IPS DF 19.7 (cell line): ENCODE data around the gene NDUFAF8.

Source experiments
- DNase-seq: peaks from one replicate; pipeline ENCODE4 v3.0.0-alpha.2; 2013; ENCODE audit warnings: low read depth, low spot score

NDUFAF8 gene

DNA sequence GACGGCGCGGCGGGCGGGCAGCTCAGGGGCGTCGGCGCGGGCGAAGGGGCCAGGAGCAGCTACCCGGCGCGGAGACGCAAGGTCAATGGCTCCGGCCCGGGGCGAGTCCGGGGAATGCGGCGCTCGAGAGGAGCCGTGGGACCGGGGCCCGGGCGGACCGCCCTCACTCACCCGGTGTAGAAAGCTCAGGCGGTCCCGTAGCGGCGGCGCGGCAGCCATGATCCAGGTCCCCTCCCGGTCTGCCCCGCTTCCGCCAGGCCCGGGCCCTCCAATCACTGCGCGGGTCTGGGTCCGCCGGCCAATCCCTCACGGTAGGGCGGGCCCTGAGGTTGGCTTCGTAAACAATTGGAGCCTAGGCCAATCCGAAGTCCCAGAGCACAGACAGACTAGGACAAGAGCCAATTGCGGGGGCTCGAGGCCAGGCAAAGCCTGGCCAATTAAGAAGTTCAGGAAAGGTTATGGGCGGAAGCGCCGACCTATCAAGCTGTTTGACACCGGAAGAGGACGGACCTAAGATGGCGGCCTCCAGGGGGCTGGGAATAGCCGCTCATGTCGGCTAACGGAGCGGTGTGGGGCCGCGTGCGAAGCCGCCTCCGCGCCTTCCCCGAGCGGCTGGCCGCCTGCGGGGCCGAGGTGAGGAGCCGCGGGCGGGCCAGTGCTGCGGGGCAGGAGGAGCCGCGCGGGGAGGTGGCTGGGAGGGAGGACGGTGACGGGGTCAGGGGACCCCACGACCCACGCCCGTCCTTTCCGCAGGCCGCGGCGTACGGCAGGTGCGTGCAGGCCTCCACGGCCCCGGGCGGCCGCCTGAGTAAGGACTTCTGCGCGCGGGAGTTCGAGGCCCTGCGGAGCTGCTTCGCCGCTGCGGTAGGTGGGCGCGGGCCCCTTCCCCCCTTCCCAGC lies at the start of gene NDUFAF8, which contains the start of gene TEPSIN:
Gene NDUFAF8 (plus strand): TSS at position 504 of the 899 bp plus-strand sequence. CDS start 46 bp downstream, at position 550.
Gene TEPSIN (minus strand): TSS at position 241 of the 899 bp plus-strand sequence. CDS start 22 bp downstream, at position 219.
- peak; percentile 97 for DNase-seq

DNA sequence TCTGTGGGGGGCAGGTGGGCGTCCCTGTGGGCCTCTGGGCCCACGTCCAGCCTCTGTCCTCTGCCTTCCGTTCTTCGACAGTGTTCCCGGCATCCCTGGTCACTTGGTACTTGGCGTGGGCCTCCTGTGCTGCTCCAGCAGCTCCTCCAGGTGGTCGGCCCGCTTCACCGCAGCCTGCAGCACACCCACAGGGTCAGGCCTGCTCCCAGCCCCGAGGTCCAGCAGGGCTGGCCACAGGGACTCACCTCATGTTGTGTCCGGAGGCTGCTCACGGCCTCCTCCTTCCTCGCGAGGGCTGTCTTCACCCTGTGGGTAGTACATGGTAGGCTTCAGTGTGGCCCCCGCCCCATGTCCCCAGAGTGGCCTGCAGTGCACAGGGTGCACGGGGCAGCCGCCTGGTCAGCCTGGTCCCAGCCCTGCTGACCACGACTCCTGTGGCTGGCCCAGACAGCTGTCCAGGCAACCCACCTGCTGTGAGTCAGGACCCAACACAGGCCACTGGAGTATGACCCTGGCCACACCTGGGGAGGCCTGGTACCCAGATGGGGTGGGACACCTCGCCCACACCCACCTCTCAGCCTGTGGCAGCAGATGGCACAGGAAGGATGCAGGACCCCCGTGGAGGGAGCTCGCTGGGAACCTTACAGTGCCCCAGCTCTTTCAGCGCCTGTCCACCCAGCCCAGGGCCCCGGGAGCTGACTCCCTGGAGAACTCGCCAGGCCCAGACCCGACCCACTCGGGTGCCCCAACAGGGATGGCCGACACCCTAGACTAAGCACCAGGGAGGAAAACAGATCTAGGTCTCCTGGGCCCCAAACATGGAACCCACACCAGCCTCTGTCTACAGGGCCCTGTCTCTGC lies 49.2 kb upstream of the NDUFAF8 start:
- DNase-seq, result no peak

- no peak for DNase-seq
Observed at GRCh38 chr17:81190591-81190990, 48.5 kb upstream of the NDUFAF8 start.

DNA sequence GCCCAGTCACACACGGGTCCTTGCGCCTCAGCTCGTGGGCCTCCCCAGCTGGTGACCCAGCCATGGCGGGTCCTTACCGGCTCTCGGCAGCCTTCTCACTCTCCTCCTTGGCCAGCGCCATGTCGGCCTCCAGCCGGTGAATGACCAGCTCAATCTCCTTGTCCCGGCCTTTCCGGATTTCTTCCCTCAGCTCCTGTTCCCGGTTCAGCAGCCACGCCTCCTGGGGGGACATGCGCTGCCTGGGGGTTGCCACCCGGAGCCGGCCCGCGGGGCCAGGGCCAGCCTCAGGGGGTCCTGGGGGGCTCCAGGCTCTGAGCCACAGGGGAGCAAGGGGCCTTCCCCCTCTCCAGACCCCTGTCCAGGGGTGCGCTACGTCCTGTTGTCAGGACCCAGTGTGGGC lies 48.0 kb upstream of the NDUFAF8 start:
- DNase-seq, result no peak

GRCh38 chr17:81191646-81192045 lies 47.5 kb upstream of the NDUFAF8 start:
- no peak for DNase-seq

DNA sequence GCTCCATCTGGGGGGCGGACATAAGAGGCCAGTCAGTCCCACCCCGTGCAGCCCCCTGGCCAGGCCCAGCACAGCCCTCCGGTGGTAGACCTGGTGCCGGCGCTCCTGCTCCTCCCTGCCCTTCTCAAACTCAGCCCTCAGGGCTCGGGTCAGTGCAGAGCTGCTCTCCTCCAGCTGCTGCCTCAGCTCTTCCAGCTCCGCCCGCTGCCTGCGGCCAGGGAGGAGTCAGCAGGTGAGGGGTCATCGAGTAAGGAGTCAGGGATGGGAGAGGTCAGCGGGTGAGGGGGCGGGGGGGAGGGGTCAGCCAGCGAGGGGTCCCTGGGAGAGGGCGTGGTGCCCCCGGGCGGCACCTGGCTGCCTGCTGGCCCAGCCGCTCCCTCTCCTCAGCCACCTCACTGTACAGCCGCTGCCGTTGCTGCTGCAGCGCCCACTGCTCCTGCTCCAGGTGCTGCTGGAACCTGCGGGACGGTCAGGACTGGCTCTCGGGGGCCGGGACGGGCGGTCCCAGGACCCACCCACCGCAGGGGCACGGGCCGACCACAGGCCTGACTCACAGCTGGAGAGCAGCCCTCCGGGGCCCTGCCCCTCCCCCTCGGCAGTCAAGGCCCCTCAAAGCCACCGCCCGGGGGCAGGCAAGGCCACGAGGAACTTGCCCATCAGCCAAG lies 46.6 kb upstream of the NDUFAF8 start:
- no peak for DNase-seq

GRCh38 chr17:81193051-81193410 lies 46.1 kb upstream of the NDUFAF8 start:
- DNase-seq, result no peak

DNA sequence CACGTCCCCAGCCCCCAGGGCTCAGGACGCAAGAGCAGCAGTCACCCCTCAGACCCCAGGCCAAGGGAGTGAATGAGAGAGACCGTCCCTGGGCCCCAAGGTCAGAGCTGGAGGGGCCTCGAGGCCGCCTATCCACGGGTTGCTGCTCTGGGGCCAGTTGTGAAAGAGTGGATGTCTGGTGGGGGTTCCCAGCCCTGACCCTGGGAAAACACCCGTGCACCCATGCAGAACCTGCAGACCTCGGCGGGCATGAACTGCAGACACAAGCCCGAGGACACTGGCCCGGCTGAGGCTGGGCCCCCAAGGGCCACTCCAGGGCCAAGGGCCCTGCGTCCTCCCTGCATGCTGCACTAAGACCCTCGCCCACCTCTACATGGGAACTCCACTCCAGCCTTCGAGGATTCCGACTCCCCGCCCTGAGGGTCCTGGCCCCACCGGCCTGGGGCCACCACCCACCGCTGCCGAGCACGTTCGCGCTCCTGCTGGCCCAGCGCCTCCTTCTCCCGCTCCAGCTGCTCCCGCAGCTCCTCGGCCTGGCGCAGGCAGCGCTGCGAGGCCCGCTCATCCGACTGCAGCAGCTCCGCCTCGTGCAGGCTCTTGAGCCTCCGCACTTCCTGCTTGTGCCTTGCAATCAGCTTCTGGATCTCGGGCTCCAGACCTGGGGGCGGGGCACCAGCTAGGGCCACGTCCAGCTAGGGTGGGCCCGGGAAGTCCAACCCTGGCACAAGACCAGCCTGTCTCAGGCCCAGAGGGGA lies 45.5 kb upstream of the NDUFAF8 start:
- no peak for DNase-seq

DNA sequence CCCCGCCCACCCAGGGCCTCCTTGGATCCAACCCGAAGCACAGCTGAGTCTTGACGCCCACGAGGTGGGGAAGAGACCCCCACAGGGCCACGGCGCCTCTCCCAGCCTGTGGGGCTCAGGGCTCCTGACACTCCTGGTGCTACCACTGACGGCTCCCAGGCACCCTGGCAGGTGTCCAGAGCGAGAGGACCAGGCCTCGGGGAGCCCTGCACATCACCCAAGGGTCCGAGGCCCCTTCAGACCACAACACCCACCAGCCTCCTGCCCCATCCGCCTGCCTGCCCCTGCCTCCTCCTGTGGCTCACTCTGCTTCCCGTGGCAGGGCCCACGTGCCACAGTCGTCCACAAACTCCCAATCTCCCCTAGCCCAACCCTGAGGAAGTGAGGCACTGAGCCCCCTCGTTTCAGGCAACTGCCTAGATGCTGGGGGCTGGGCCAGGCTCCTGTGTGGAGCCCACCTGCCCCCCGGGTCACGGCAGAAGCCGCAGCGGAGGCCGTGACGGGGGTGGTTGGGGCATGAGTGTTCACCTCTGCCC lies 44.8 kb upstream of the NDUFAF8 start:
- no peak for DNase-seq

DNA sequence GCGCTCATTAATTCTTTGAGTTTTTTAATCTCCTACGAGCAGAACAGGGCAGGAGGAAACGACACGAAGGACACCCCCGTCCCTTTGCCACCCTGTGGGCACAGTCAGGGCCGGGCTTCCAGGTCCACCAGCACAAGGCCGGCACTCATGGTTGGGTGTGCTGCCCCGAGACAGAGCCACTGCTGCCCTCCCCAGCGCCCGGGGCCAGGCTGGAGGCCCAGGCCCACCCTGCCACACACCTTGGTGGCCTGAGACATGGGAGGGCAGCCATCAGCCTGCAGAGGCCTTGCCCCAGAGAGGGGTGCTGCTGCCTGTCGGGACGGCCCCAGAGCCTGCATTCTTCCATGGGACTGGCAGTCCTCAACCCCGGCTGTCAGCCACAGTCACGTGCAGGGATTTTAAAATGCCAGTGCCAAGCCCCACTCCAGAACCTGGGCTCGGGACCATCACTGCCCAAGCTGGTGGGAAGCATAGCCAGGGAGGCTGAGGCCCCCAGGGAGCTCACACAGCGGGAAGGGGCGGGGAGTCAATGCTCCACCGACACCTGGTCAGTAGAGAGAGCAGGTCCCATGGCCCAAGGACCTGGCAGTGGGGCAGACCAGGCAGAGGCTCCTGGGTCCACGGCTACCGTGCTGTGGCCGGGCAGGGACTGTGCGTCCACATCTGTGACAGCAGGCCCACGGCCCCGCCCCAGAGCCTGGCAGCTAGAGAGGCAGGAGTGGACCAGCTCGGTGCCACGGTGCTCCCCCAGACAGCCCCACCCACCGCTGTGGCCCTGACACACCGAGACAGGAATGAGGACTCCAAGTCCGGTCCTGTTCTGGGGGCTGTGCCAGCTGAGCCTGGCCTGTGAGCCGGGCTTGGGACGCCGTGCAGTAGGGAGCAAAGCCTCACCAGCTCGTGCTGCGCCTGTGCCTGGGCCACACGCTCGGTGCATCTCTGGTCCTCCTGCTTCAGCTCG lies 43.9 kb upstream of the NDUFAF8 start:
- no peak for DNase-seq

GRCh38 chr17:81195941-81196495 lies 43.1 kb upstream of the NDUFAF8 start:
- no peak for DNase-seq

- no peak for DNase-seq
Observed at GRCh38 chr17:81196505-81197408, 42.4 kb upstream of the NDUFAF8 start.

GRCh38 chr17:81197409-81197795 lies 41.7 kb upstream of the NDUFAF8 start:
- no peak for DNase-seq

DNA sequence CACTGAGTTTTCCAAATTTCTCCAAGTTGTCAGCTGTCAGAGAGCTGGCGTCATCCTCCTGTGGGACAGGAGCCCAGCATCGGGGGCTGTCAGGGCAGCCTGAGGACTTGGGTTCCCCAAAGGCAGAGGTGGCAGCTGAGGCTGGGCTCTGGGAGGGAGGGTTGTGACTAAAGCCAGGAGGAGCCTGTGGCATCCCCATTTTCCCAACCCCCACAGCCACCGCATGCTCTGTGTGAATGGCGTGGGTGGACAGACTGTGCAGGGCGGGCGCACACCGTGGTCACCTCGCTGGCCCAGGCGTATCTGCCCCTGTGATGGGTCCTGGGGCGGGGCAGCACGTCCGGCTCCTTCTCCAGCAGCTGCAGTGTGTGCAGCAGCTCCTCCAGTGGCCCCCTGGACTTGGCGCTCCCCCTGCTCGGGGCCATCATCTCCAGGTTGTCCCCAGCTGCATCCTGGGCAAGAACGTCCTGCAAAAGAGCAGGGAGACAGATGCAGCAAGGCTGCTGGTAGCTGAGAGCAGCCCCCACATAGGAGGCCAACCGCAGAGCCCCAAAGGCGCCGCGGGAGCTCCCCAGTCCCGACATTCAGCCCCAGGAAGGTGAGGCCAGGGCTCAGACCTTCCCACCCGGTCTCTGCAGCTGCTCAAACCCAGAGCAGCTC lies 41.2 kb upstream of the NDUFAF8 start:
- no peak for DNase-seq

DNA sequence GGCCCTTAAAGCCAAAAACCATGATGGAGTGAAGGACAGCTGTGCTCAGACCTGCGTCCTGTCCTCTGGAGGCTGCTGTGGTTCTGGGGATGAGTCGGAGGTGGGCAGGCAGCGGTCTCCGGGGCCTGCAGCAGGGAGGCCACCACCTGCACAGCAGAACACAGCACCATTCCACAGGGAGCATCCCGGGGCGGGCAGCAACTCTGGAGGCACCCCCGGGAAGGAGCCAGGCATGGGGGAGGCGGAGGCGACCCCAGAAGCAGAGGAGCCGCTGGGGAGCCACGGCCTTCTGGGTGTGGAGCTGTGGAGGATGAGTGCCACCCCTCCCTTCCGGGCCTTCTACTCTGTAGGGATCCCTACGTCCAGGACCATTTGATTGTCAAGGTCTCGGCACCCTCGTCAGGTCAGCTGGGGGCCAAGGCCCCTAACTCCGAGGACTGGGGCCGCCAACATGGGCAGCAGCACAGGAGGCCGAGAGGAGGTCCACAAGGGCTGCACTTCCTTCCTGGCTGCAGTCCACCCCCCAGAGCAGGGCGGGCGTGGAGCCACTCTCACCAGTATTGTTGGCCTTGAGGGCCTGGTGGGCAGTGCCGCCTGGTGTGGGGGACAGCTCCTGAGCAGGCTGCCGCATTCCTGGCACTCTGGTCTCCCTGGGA lies 40.2 kb upstream of the NDUFAF8 start:
- no peak for DNase-seq

GRCh38 chr17:81199482-81199830 lies 39.7 kb upstream of the NDUFAF8 start:
- DNase-seq, result no peak

DNA sequence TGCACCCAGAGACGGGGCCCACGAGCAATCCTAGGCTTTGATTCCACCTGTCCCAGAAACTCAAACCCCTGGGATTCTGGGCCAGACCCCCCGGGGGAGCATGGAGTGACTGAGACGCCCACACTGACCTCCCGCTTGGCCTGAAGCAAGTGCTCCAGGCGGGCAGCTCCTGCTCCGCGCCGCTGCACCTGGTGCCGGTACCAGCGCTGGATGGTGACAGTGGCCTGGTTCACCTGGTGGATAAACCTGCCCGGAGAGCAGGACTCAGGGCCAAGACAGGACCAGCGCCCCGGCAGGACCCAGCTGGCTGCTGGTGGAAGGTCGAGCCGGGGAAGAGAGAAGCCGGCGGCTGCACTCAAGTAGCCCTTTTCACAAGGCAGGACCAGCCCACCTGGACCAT lies 38.9 kb upstream of the NDUFAF8 start:
- no peak for DNase-seq
